SK-N-MC (cell line): ENCODE measurements around the gene GABBR2.

ENCODE experiments used
- DNase-seq: peaks from one replicate; pipeline ENCODE4 v3.0.0-alpha.2; 2011; ENCODE audit warnings: low read depth, low spot score
- H3K27ac ChIP-seq: fragments of 200-600 bp; sonication (generic); 2 replicates; pipeline ENCODE4 v1.5.1; 2016; ENCODE audit warnings: mixed run types
- H3K36me3 ChIP-seq: fragments of 200-600 bp; sonication (generic); 2 replicates; pipeline ENCODE4 v1.6.1; 2017; ENCODE audit warnings: antibody characterized with exemption, low read length, mixed read lengths; ENCODE audit not compliant: insufficient read depth
- H3K4me3 ChIP-seq: fragments of 200-600 bp; sonication (generic); 2 replicates; pipeline ENCODE4 v1.5.1; 2016
- H3K9ac ChIP-seq: fragments of 200-600 bp; sonication (generic); 2 replicates; pipeline ENCODE4 v1.8.0; 2017; ENCODE audit warnings: mixed run types, mixed read lengths; ENCODE audit not compliant: insufficient read length
- H3K9me3 ChIP-seq: fragments of 200-600 bp; sonication (generic); 2 replicates; pipeline ENCODE4 v1.6.1; 2017; ENCODE audit warnings: low read depth, mild to moderate bottlenecking, antibody characterized with exemption, low read length, moderate library complexity, mixed read lengths
- EZH2 ChIP-seq: fragments of 200-600 bp; sonication (generic); IDR thresholded peaks from one replicate; pipeline ENCODE4 v1.6.1; 2017; ENCODE audit warnings: antibody characterized with exemption
- FOXP2 ChIP-seq: optimal IDR thresholded peaks from 2 replicates; pipeline ENCODE3; 2011; ENCODE audit warnings: mild to moderate bottlenecking, moderate library complexity; ENCODE audit not compliant: insufficient read depth; ENCODE audit errors: extremely low read length, control extremely low read depth
- POLR2AphosphoS5 ChIP-seq: IDR thresholded peaks from 2 replicates; pipeline ENCODE4 v1.6.1; 2012; ENCODE audit warnings: mild to moderate bottlenecking, low read depth, low read length, borderline replicate concordance

The GABBR2 gene

GRCh38 chr9:98605116-98605515, 103.6 kb downstream of the GABBR2 start:
- H3K36me3 ChIP-seq: no peaks in the 10 kb centered on the region
- no peaks in the 10 kb centered on the region for H3K9me3 ChIP-seq
- TF ChIP-seq POLR2AphosphoS5: no peak
- no peak for TF ChIP-seq EZH2
- no peak for TF ChIP-seq FOXP2
- no peak overlapping the region for H3K4me3 ChIP-seq
- DNase-seq: no peak
- no peak overlapping the region for H3K9ac ChIP-seq
- H3K27ac ChIP-seq: no peak overlapping the region

GRCh38 chr9:98603821-98604383, 104.8 kb downstream of the GABBR2 start:
- H3K9ac ChIP-seq: no peak overlapping the region
- H3K4me3 ChIP-seq: no peak overlapping the region
- no peak for DNase-seq
- H3K9me3 ChIP-seq: no peaks in the 10 kb centered on the region
- no peak overlapping the region for H3K27ac ChIP-seq
- TF ChIP-seq POLR2AphosphoS5: no peak
- no peak for TF ChIP-seq FOXP2
- TF ChIP-seq EZH2: no peak
- no peaks in the 10 kb centered on the region for H3K36me3 ChIP-seq

DNA sequence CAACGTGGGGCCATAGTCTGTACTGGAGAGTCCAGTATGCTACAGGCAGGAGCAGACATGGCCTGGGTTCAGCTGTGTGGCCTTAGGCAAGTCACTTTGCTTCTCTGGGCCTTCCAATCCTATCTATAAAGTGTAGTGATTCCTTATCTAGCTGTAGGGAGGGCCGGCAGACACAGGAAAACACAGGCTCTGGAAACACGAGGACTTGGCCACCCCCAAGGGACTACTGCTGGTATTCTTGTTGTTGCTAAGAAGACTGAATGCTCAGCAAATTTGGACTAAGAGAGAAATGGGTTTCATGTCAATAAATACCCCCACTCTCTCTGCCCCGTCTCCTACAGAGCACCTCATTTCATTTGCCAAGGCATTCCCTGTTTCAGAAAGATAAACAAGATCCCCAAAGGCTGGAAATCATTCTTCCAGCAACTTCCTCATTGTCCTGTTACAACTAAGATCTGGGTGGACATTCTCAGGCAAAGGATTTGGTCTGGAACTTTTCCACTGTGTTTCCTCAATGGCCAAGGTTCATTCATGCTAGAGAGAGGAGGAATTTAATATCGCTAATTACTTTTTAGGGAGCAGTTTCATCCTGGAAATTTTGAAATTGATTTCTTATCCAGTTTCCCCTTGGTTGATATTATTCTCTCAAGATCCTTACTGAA, 105.8 kb downstream of the GABBR2 start:
- TF ChIP-seq POLR2AphosphoS5: no peak
- no peak for TF ChIP-seq FOXP2
- no peak for TF ChIP-seq EZH2
- no peak for DNase-seq
- Histone ChIP-seq H3K4me3 (no peak overlapping the region), H3K9ac (no peak overlapping the region), H3K27ac (no peak overlapping the region), H3K36me3 (no peaks in the 10 kb centered on the region), H3K9me3 (no peaks in the 10 kb centered on the region)

- H3K4me3 ChIP-seq: no peak overlapping the region
- H3K27ac ChIP-seq: no peak overlapping the region
- DNase-seq: no peak
- H3K9ac ChIP-seq: no peak overlapping the region
- H3K9me3 ChIP-seq: no peaks in the 10 kb centered on the region
- TF ChIP-seq EZH2 (no peak), POLR2AphosphoS5 (no peak), FOXP2 (no peak)
- no peaks in the 10 kb centered on the region for H3K36me3 ChIP-seq
Observed at GRCh38 chr9:98600631-98601030, 108.1 kb downstream of the GABBR2 start.

- Histone ChIP-seq H3K36me3 (no peaks in the 10 kb centered on the region), H3K9me3 (no peaks in the 10 kb centered on the region), H3K27ac (no peak overlapping the region), H3K9ac (no peak overlapping the region), H3K4me3 (no peak overlapping the region)
- DNase-seq: no peak
- TF ChIP-seq POLR2AphosphoS5 (no peak), EZH2 (no peak), FOXP2 (no peak)
Observed at GRCh38 chr9:98599566-98600216, 109.0 kb downstream of the GABBR2 start.

- Histone ChIP-seq H3K9me3 (no peaks in the 10 kb centered on the region), H3K27ac (no peak overlapping the region), H3K36me3 (no peaks in the 10 kb centered on the region), H3K9ac (no peak overlapping the region), H3K4me3 (no peak overlapping the region)
- DNase-seq: no peak
- TF ChIP-seq POLR2AphosphoS5 (no peak), EZH2 (no peak)
Observed at GRCh38 chr9:98598861-98599260, 109.9 kb downstream of the GABBR2 start.

DNA sequence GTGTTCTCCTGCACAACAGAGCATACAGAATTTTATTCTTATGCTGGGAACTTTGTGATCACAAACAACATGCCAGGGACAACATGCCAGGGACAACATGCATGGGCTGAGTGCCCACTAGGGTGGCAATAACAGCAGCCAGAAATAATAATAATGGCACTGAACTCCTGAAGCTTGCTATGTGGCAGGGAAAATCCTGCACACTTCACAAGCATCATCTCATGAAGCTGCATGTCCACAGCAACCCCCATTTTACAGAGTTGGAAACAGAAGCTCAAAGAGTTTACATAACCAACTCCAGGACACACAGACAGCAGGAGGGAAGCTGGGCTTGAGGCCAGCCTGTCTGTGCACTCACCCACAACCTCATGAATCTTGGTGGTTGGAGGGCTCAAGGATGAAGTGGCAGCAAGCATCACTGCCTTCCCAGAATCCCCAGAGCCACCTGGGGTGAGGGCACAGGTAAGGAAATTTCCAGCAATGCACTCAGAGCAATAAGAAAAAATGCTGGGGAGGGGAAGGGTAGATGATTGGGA, 111.4 kb downstream of the GABBR2 start:
- no peak overlapping the region for H3K9ac ChIP-seq
- H3K9me3 ChIP-seq: no peaks in the 10 kb centered on the region
- H3K4me3 ChIP-seq: no peak overlapping the region
- no peak for TF ChIP-seq POLR2AphosphoS5
- no peak for TF ChIP-seq EZH2
- TF ChIP-seq FOXP2: no peak
- no peak overlapping the region for H3K27ac ChIP-seq
- no peak for DNase-seq
- H3K36me3 ChIP-seq: no peaks in the 10 kb centered on the region

DNA sequence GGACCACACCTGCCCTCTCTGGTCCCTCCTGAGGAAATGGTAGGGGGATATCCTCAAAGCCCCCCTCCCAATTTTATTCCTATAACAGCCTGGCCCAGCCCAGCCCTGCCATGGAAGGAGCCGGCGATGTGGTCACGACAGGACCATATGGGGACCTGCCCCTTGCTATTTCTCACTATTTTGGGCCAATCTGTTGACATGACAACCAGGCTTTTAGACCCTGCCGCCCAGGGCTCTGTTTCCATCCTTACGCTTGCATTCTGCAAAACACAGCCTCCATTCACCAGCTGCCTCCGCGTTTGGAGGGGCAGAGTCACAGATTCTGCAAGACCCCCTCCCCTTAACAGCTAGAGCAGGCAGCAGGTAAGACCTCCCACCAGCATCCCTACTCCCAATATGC, 112.2 kb downstream of the GABBR2 start:
- H3K9me3 ChIP-seq: no peaks in the 10 kb centered on the region
- no peak overlapping the region for H3K4me3 ChIP-seq
- no peak for TF ChIP-seq EZH2
- no peak for TF ChIP-seq POLR2AphosphoS5
- no peak for TF ChIP-seq FOXP2
- H3K9ac ChIP-seq: no peak overlapping the region
- no peaks in the 10 kb centered on the region for H3K36me3 ChIP-seq
- no peak overlapping the region for H3K27ac ChIP-seq
- no peak for DNase-seq
